ENCODE data around the gene COLGALT1. TPM values are rescaled to one million over a fixed set of nuclear protein-coding genes. Genes with fewer than 3 reads are reported as not detected.
"Not testable (repeated sequence)": the region's sequence is repeated elsewhere in the genome, so short reads cannot be mapped to it uniquely, and the experiment has no call there.

COLGALT1 gene
- total RNA-seq = 10 to 100 TPM; 36.8 to 37.3 TPM

GRCh38 chr19:17555480-17555928, at the start of gene COLGALT1:
COLGALT1 (plus strand) TSS chr19:17555649; CDS start chr19:17555714, 65 bp downstream.
- Mint-ChIP-seq H3K4me3 (peak within 1 kb of the TSS; percentile 74), H3K9me3 (no peaks in the 10 kb centered on the region), H3K27ac (no peak within 1 kb of the TSS), H3K4me1 (ENCODE audit: low read depth) (peaks cover 16% of the 10 kb centered on the region), H3K36me3 (ENCODE audit: low read depth) (peaks cover 17% of the 10 kb centered on the region), H3K27me3 (ENCODE audit: low read depth) (no peaks in the 10 kb centered on the region)
- CTCF ChIA-PET = interaction anchor here (1.1 kb wide), 1 partner anchor 49 kb away, joined by 3 read pairs; no protein-coding TSS in a partner anchor
- peak; percentile 99 for DNase-seq
- intact Hi-C loops (cut with micrococcal nuclease) = loop anchor here (1.0 to 5.0 kb wide), 8 partner anchors 16 to 329 kb away; partner anchors contain the start of genes OCEL1, PGLS, RPL18A and SLC27A1

- Mint-ChIP-seq H3K27ac (no peak overlapping the region), H3K36me3 (ENCODE audit: low read depth) (peaks cover 4% of the 10 kb centered on the region), H3K4me1 (ENCODE audit: low read depth) (peaks cover 25% of the 10 kb centered on the region), H3K4me3 (no peak overlapping the region), H3K27me3 (ENCODE audit: low read depth) (no peaks in the 10 kb centered on the region), H3K9me3 (no peaks in the 10 kb centered on the region)
- intact Hi-C loops (cut with micrococcal nuclease) = no loop called here
- DNase-seq = no peak
- CTCF ChIA-PET = interaction anchor here (1.2 kb wide), 1 partner anchor 9 kb away, joined by 3 read pairs; no protein-coding TSS in a partner anchor
Observed at GRCh38 chr19:17506745-17507144, 48.7 kb upstream of the COLGALT1 start.

- H3K4me3 Mint-ChIP-seq; H3K27me3 Mint-ChIP-seq (ENCODE audit: low read depth); H3K9me3 Mint-ChIP-seq; DNase-seq; H3K36me3 Mint-ChIP-seq (ENCODE audit: low read depth); intact Hi-C loops (cut with micrococcal nuclease): not testable (repeated sequence)
- Mint-ChIP-seq H3K4me1 (ENCODE audit: low read depth) (peaks cover 35% of the 10 kb centered on the region), H3K27ac (peak overlapping the region; percentile 32)
- CTCF ChIA-PET = interaction anchor here (0.8 to 3.5 kb wide), 2 partner anchors 9 to 12 kb away, joined by 3 to 21 read pairs; no protein-coding TSS in a partner anchor
Observed at GRCh38 chr19:17508558-17508933, 46.9 kb upstream of the COLGALT1 start.

GRCh38 chr19:17510220-17510993, 45.0 kb upstream of the COLGALT1 start:
- Mint-ChIP-seq H3K36me3 (ENCODE audit: low read depth) (peaks cover 4% of the 10 kb centered on the region), H3K27me3 (ENCODE audit: low read depth) (no peaks in the 10 kb centered on the region), H3K4me3 (peak overlapping the region; percentile 93), H3K27ac (peak overlapping the region; percentile 93), H3K9me3 (no peaks in the 10 kb centered on the region), H3K4me1 (ENCODE audit: low read depth) (peaks cover 37% of the 10 kb centered on the region)
- DNase-seq = no peak
- CTCF ChIA-PET = interaction anchor here (0.6 to 3.5 kb wide), 3 partner anchors 12 to 16 kb away, joined by 4 to 21 read pairs (median 4); no protein-coding TSS in a partner anchor
- intact Hi-C loops (cut with micrococcal nuclease) = loop anchor here (5.0 kb wide), 2 partner anchors 203 to 347 kb away; partner anchors contain the start of genes DDA1, MRPL34 and RPL18A

DNA sequence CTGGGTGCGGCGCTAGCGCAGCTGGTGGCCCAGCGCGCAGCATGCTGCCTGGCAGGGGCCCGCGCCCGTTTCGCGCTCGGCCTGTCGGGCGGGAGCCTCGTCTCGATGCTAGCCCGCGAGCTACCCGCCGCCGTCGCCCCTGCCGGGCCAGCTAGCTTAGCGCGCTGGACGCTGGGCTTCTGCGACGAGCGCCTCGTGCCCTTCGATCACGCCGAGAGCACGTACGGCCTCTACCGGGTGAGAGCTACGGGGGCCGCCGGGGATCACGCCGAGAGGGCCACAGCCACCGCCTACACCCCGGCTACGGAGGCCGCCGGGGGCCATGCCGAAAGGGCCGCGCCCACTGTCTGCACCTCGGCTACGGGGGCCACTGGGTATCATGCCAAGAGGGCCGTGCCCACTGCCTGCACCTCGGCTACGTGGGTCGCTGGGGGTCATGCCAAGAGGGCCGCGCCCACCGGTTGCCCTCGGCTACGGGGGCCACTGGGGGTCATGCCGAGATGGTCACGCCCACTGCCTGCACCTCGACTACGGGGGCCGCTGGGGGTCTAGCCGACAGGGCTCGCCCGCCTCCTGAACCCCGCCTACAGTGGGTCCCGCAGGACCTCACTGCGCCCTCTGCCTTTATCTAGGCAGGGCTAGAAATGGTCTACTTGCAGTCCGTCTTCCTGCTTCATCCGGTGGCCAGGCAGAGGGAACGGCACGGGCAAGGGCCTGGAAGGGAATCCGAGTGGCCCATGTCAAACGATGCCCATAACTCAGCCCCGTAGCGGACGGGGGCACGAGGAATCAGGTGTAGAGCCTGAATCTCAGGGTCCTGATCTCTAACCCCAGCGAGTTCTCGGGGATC, 43.5 kb upstream of the COLGALT1 start:
- peaks cover 11% of the 10 kb centered on the region for H3K36me3 Mint-ChIP-seq (ENCODE audit: low read depth)
- DNase-seq = peak; percentile 85
- peak overlapping the region; percentile 93 for H3K4me3 Mint-ChIP-seq
- intact Hi-C loops (cut with micrococcal nuclease) = loop anchor here (1.0 to 5.0 kb wide), 6 partner anchors 11 to 345 kb away; partner anchors contain the start of genes COLGALT1, DDA1, MRPL34 and RPL18A
- H3K9me3 Mint-ChIP-seq = no peaks in the 10 kb centered on the region
- H3K27ac Mint-ChIP-seq = peak overlapping the region; percentile 73
- CTCF ChIA-PET = interaction anchor here (0.6 to 3.5 kb wide), 3 partner anchors 11 to 60 kb away, joined by 4 to 21 read pairs (median 4); no protein-coding TSS in a partner anchor
- no peaks in the 10 kb centered on the region for H3K27me3 Mint-ChIP-seq (ENCODE audit: low read depth)
- H3K4me1 Mint-ChIP-seq (ENCODE audit: low read depth) = peaks cover 37% of the 10 kb centered on the region

- CTCF ChIA-PET = interaction anchor here (0.6 to 1.5 kb wide), 3 partner anchors 11 to 154 kb away, joined by 3 to 4 read pairs (median 4); no protein-coding TSS in a partner anchor
- intact Hi-C loops (cut with micrococcal nuclease) = loop anchor here (5.0 kb wide), 2 partner anchors 205 to 345 kb away; partner anchors contain the start of genes DDA1, MRPL34 and RPL18A
- H3K4me3 Mint-ChIP-seq = peak overlapping the region; percentile 93
- H3K36me3 Mint-ChIP-seq (ENCODE audit: low read depth) = peaks cover 17% of the 10 kb centered on the region
- DNase-seq = no peak
- H3K27me3 Mint-ChIP-seq (ENCODE audit: low read depth) = no peaks in the 10 kb centered on the region
- peak overlapping the region; percentile 68 for H3K27ac Mint-ChIP-seq
- peaks cover 36% of the 10 kb centered on the region for H3K4me1 Mint-ChIP-seq (ENCODE audit: low read depth)
- peaks cover 5% of the 10 kb centered on the region for H3K9me3 Mint-ChIP-seq
Observed at GRCh38 chr19:17512574-17512939, 42.9 kb upstream of the COLGALT1 start.

DNA sequence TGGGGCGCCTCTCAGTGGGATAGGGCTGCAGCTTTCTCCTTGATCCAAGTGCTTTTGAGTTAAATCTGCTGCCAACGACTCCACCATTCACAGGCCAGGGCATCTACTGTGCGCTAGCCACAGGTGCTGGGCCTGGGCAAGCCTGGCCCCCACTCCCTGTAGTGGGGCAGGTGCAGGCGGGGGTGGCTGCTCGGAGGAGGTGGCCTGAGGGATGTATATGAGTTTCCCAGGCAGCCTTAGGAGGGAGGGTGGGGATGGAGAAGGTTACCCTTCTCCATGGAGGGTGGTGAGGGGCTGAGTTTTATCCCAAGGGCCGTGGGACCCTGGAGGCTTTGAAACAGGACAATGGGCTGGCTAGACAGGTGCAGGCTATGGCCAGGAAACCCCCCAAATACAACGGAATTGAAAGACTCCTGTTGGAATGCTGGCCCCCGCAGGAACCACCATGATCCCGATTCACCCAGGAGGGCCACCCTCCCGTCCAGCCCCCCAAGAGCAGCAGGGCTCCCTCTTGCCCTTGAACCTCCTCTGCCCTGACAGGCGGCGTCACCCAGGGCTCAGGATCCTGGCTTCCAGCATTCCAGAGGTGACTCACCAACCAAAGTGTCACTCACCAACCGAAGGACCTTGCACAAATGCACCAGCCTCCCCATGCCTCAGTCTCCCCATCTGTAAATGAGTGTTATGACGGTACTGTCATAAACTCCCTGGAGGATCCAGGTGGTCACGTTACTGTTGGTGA, 39.9 kb upstream of the COLGALT1 start:
- Mint-ChIP-seq H3K9me3 (peaks cover 7% of the 10 kb centered on the region), H3K27me3 (ENCODE audit: low read depth) (no peaks in the 10 kb centered on the region), H3K36me3 (ENCODE audit: low read depth) (peaks cover 24% of the 10 kb centered on the region), H3K4me1 (ENCODE audit: low read depth) (peaks cover 14% of the 10 kb centered on the region), H3K4me3 (no peak overlapping the region), H3K27ac (no peak overlapping the region)
- intact Hi-C loops (cut with micrococcal nuclease) = no loop called here
- no peak for DNase-seq
- CTCF ChIA-PET = interaction anchor here (1.3 kb wide), 1 partner anchor 20 kb away, joined by 9 read pairs; no protein-coding TSS in a partner anchor

DNA sequence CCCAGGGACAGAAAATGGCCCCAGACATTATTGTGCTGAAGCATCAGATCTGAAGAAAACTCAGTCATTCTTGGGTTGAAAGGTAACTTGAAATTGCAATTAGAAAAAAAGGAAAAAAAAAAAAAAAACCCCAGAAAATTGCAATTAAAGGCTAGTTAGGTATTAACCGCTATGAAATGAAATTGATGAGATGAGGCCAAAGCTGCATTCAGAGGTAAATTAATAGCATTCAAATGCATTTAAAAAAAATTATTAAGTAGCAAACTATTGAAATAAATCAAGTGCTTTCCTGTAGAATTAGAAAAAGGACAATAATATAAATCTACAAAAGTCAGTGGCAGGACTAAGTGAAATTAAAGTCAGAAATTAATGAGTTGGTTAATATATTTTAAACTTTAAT, 37.6 kb upstream of the COLGALT1 start:
- H3K4me3 Mint-ChIP-seq = no peak overlapping the region
- H3K36me3 Mint-ChIP-seq (ENCODE audit: low read depth) = peaks cover 22% of the 10 kb centered on the region
- intact Hi-C loops (cut with micrococcal nuclease) = no loop called here
- DNase-seq = no peak
- no peak overlapping the region for H3K27ac Mint-ChIP-seq
- CTCF ChIA-PET = interaction anchor here (0.7 kb wide), 1 partner anchor 22 kb away, joined by 3 read pairs; no protein-coding TSS in a partner anchor
- peaks cover 7% of the 10 kb centered on the region for H3K9me3 Mint-ChIP-seq
- no peaks in the 10 kb centered on the region for H3K27me3 Mint-ChIP-seq (ENCODE audit: low read depth)
- H3K4me1 Mint-ChIP-seq (ENCODE audit: low read depth) = peaks cover 6% of the 10 kb centered on the region

- DNase-seq; H3K4me3 Mint-ChIP-seq; CTCF ChIA-PET; H3K27me3 Mint-ChIP-seq (ENCODE audit: low read depth); H3K9me3 Mint-ChIP-seq; H3K27ac Mint-ChIP-seq; intact Hi-C loops (cut with micrococcal nuclease): not testable (repeated sequence)
- H3K4me1 Mint-ChIP-seq (ENCODE audit: low read depth) = peaks cover 11% of the 10 kb centered on the region
- H3K36me3 Mint-ChIP-seq (ENCODE audit: low read depth) = peaks cover 22% of the 10 kb centered on the region
Observed at GRCh38 chr19:17518654-17519053, 36.8 kb upstream of the COLGALT1 start.

DNA sequence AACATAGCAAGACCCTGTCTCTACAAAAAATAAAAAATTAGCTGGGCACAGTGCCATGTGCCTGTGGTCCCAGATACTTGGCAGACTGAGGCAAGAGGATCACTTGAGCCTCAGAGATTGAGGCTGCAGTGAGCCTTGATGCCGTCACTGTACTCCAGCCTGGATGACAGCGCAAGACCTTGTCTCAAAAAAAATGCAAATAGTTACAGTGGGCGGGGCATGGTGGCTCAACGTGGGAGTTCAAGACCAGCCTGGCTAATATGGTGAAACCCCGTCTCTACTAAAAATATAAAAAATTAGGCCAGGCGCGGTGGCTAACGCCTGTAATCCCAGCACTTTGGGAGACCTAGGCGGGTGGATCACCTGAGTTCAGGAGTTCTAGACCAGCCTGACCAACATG, 35.5 kb upstream of the COLGALT1 start:
- no peak for DNase-seq
- intact Hi-C loops (cut with micrococcal nuclease) = no loop called here
- peaks cover 22% of the 10 kb centered on the region for H3K36me3 Mint-ChIP-seq (ENCODE audit: low read depth)
- peaks cover 7% of the 10 kb centered on the region for H3K9me3 Mint-ChIP-seq
- H3K4me3 Mint-ChIP-seq = no peak overlapping the region
- peaks cover 15% of the 10 kb centered on the region for H3K4me1 Mint-ChIP-seq (ENCODE audit: low read depth)
- H3K27ac Mint-ChIP-seq = no peak overlapping the region
- no peaks in the 10 kb centered on the region for H3K27me3 Mint-ChIP-seq (ENCODE audit: low read depth)
- CTCF ChIA-PET = interaction anchor here (0.6 to 1.2 kb wide), 2 partner anchors 24 to 60 kb away, joined by 3 to 4 read pairs; no protein-coding TSS in a partner anchor

DNA sequence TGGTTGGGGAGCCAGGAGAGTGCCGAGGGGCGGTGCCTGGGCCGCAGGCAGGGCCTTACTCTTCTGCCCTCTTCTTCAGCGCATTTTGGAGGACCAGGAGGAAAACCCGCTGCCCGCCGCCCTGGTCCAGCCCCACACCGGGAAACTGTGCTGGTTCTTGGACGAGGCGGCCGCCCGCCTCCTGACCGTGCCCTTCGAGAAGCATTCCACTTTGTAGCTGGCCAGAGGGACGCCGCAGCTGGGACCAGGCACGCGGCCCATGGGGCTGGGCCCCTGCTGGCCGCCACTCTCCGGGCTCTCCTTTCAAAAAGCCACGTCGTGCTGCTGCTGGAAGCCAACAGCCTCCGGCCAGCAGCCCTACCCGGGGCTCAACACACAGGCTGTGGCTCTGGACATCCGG, 34.6 kb upstream of the COLGALT1 start:
- CTCF ChIA-PET = no interaction called here
- no peak overlapping the region for H3K27ac Mint-ChIP-seq
- no peak overlapping the region for H3K4me3 Mint-ChIP-seq
- no peaks in the 10 kb centered on the region for H3K27me3 Mint-ChIP-seq (ENCODE audit: low read depth)
- H3K9me3 Mint-ChIP-seq = peaks cover 7% of the 10 kb centered on the region
- DNase-seq = no peak
- intact Hi-C loops (cut with micrococcal nuclease) = no loop called here
- H3K4me1 Mint-ChIP-seq (ENCODE audit: low read depth) = peaks cover 15% of the 10 kb centered on the region
- H3K36me3 Mint-ChIP-seq (ENCODE audit: low read depth) = peaks cover 21% of the 10 kb centered on the region
